IPS-11a (cell line): ENCODE results near the gene NKAPL.

Source experiments
- H3K4me3 ChIP-seq: one replicate; pipeline ENCODE4 v1.5.1; 2013; ENCODE audit warnings: low read depth, low read length, control low read depth

Gene NKAPL

GRCh38 chr6:28245206-28245941 lies 13.7 kb upstream of the NKAPL start:
- no peak overlapping the region for H3K4me3 ChIP-seq

DNA sequence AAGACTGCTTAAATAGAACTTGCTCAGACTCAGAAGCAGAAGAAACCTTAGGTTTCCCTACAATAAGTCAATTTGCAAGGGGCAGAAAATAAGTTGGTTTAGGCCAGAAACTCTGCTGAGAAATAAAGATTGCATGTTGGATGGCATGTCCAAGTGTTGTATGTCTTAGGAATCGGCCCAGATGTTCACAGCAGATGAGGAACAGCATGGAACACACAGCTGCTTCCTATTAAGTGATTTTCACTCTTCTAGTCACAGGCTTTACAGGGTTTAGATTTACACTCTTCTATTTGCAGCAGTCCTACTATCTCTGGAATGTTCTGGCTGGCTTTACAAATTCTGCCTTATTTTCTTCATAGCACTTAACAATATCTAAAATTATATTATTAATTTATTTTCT lies 10.2 kb upstream of the NKAPL start:
- no peak overlapping the region for H3K4me3 ChIP-seq

- H3K4me3 ChIP-seq: no peak overlapping the region
Observed at GRCh38 chr6:28250747-28251146, 8.3 kb upstream of the NKAPL start.

- peak overlapping the region; percentile 90 for H3K4me3 ChIP-seq
Observed at GRCh38 chr6:28251661-28252008, 7.5 kb upstream of the NKAPL start.

DNA sequence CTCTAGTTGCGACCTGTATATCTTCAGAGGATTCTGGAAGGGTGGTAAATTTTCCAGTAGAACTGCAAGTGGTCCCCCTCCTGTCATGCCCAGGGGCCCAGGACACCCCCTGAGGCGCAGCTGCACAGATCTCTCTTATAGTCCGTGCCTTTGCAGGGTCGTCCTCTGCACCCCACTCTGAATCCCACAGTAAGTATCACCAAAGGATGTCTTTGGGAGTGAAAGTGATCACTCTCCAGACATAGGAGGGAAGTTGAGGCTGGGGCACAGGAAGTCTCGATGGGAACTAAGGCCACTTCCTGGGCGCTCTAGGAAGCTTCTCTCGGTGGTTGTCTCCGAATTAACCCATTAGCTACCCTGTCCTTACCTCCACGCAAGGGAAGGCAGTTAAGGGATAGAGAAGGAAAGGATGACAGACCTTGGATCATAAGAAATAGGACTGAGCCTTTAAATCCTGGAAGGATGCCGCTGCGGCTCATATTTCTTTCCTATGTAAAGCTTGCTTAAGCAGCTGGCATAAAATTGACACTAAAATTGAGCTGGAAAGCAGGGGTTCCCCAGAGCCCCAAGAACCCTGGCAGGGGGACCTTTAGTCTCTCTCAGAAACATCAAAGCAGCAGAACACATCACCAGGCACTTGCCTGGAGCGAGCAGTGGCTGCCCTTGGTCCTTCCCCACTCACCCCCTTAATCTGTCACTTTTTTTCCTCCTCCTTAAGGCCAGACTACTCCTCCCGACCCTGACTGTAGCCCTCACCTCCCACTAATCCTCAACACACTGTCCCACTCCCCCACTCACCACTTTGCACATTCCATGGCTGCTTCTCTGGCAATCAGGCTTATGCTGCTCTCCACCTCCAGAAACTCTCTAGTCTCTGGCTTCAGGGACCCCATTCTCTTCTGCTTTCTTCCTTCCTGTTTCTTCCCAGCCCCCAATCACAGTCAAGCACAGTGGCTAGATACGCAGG lies 6.8 kb upstream of the NKAPL start, which contains the start of gene ZKSCAN4:
TSS of gene ZKSCAN4 (minus strand) at position 261 of the 967 bp plus-strand sequence. CDS start 289 bp downstream, outside the sequence.
- peak within 1 kb of the TSS; percentile 90 for H3K4me3 ChIP-seq

GRCh38 chr6:28254121-28254519 lies 5.0 kb upstream of the NKAPL start:
- no peak overlapping the region for H3K4me3 ChIP-seq

- no peak overlapping the region for H3K4me3 ChIP-seq
Observed at GRCh38 chr6:28257042-28257441, 2.1 kb upstream of the NKAPL start.

GRCh38 chr6:28263922-28264321 lies 4.8 kb downstream of the NKAPL start:
- no peak overlapping the region for H3K4me3 ChIP-seq

DNA sequence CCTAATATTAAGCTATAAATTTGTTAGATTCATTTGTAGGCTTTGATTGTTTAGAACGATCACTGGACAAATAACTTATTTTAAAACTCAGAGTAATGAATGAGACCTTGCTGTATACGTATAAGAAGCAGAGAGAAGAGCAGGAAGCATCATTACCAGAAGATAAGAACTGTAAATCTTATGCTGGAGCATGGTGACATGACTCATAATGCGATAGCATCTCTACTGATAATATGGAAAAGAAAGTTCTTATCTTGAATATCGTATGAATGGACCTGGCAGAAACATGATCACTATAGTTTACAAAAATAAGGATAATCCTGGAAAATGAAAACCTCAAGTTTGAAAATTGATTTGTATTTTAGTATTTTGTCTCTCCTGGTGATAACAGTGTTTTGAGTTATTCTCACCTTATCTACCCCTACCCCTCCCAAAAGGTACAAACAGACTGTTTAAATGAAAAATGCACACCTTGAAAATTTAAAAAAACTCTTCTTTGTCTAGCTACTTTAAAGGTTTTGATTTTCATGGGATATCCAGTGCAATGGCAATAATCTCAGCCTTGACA lies 5.8 kb downstream of the NKAPL start:
- H3K4me3 ChIP-seq: no peak overlapping the region

- H3K4me3 ChIP-seq: peak overlapping the region; percentile 83
Observed at GRCh38 chr6:28266563-28266961, 7.5 kb downstream of the NKAPL start.

DNA sequence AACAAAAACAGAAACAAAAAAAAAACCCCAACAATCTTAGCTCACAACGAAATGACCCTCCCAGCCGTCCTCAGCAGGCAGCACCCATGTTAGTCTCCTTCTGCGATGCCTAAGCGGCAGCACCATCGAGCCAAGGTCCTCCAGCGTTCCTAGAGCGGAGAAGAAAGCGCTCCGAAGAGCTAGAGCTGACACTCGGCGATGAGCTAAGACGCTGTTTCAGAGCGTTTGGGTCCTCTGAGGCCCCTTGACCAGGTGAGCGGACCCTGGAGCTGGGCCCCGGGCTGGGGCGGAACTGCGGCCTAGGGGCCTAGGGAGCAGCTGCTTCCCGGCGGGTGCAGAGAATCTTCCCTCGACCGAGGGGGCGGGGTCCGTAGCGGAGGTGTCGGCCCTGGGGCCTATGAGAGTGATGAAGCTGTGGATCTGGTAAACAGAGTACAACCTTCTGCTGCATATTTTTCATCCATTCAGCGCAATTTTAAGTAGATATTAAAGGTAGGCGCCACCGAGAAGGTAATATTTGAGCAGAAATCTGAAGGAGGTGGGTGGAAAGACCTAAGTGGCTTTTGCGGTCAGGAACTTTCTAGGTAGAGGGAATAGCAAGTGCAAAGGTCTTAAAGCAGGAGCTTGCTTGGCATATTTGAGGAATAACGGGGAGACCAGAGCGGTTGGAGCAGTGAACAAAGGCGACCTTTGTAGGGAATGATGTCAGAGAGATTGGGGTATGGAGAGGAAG lies 8.0 kb downstream of the NKAPL start, which contains the start of gene ZSCAN26:
TSS of gene ZSCAN26 (plus strand) at position 182 of the 733 bp plus-strand sequence. CDS start 4,777 bp downstream, outside the sequence.
- peak within 1 kb of the TSS; percentile 83 for H3K4me3 ChIP-seq

- H3K4me3 ChIP-seq: peak overlapping the region; percentile 83
Observed at GRCh38 chr6:28267695-28268059, 8.6 kb downstream of the NKAPL start.

GRCh38 chr6:28269492-28269891 lies 10.4 kb downstream of the NKAPL start:
- no peak overlapping the region for H3K4me3 ChIP-seq

GRCh38 chr6:28274888-28275287 lies 15.8 kb downstream of the NKAPL start:
- no peak overlapping the region for H3K4me3 ChIP-seq

- H3K4me3 ChIP-seq: no peak overlapping the region
Observed at GRCh38 chr6:28277746-28278145, 18.6 kb downstream of the NKAPL start.

DNA sequence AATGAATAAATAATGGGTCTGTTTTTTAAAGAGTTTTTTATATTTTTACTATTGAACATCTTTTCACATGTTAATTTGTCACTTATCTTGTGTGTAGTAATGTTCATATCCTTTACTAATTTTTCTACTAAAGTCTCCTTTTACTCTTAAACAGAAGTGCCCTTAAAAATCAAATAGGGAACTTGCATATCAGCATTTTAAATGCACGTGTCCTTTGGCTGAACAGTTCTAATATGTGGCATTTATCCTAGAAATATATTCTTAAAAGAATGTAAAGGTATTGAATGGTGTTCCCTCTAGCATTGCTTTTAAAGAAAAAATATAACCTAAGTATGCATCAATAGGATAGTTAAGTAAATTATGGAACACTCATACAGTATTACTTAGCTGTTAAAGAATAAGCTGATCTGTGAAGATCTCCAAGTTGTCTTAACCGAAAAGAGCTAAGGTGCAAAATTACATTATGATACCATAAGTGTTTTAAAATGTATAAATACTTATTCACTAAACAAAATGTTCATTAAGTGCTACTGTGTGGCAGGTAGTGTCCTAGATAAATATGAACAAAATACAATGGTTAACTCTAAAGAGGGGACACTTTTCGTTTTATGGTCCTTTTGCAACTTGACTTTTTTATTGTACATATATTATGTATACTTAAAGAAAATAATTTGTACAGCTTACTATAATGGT lies 21.6 kb downstream of the NKAPL start:
- peak overlapping the region; percentile 93 for H3K4me3 ChIP-seq

DNA sequence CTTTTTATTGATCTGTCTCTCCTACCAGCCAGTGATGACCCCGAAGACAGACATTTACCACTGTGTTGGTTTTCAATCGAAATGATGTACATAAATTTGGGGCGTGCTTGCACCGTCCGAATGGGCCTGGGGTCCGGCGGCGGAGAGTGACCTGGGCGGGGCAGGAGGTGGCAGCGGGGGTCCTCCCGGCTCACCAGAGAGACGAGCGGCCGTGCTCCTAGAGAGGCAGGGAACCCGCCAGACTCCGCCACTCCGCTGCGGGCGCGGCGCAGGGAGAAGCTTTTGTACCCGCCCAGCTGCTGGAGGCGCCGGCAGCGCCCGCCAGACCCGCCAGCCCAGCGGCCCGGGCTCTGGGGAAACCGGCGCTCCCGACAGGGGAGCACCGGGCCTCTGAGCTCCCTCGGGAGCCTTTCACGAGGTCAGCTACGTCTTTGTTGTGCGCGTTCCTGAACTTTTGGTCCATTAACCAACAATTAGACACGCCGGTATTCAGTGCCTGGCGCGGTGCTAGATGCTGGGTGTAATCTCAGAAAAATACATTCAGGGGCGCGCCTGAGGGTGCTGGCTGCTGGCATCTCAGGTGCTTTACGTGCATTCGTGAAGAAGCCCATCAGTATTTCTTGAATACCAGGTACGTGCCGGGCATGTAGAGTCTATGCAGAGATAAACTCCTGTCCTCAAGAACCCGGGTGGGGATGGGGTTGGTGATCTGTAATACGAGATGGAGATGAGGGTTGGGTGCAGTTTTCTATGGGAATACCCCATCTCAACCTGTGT lies 22.4 kb downstream of the NKAPL start, which contains the start of gene PGBD1:
TSS of gene PGBD1 (plus strand) at position 285 of the 777 bp plus-strand sequence. CDS start 2,242 bp downstream, outside the sequence.
- peak within 1 kb of the TSS; percentile 93 for H3K4me3 ChIP-seq

DNA sequence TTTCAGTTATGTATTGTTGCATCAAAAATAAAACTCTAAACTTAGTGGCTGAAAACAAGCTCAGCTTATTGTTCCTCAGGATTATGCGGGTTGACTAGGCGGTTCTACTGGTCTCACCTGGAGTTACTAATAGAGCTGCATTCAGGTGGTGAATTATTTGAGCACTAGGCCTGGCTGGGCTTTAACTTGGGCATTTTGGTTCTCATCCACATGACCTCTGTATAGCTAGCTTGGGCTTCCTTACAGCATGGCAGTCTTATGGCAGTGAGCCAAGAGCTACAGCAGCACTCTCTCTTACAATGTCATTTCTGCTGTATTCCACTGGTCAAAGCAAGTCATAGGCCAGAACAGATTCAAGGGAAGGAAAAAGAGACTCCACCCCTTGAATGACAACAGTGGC lies 23.8 kb downstream of the NKAPL start:
- H3K4me3 ChIP-seq: no peak overlapping the region

DNA sequence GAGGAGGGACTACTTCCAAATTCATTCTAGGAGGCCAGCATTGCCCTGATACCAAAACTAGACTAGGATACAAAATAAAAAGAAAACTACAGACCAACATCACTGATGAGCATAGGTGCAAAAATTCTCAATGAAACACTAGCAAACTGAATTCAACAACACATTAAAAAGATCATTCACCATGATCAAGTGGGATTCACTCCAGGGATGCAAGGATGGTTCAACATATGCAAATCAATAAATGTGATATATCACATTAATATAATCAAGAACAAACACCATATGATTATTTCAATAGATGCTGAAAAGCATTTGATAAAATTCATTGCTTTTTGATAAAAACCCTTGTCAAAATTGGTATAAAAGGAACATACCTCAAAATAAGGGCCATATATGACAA lies 32.5 kb downstream of the NKAPL start:
- no peak overlapping the region for H3K4me3 ChIP-seq
